Body of pancreas (tissue), 4 donors: ENCODE measurements around the gene SIRPA.

Experiments used
- CTCF ChIP-seq, 7 experiments: fragments of 450-650 bp in 4 of 7; fragments of 200-600 bp in 3 of 7; sonication (generic) in 3 of 7; IDR thresholded peaks; one replicate each; pipeline ENCODE4 v1.5.1; 2016 to 2019; ENCODE audit warnings: antibody characterized with exemption in 7 of 7
- POLR2A ChIP-seq, 3 donors: fragments of 450-650 bp; IDR thresholded peaks; one replicate each; pipeline ENCODE4 v1.6.1; 2016; ENCODE audit warnings: antibody characterized with exemption in 3 of 3, mild to moderate bottlenecking in 2 of 3

DNA sequence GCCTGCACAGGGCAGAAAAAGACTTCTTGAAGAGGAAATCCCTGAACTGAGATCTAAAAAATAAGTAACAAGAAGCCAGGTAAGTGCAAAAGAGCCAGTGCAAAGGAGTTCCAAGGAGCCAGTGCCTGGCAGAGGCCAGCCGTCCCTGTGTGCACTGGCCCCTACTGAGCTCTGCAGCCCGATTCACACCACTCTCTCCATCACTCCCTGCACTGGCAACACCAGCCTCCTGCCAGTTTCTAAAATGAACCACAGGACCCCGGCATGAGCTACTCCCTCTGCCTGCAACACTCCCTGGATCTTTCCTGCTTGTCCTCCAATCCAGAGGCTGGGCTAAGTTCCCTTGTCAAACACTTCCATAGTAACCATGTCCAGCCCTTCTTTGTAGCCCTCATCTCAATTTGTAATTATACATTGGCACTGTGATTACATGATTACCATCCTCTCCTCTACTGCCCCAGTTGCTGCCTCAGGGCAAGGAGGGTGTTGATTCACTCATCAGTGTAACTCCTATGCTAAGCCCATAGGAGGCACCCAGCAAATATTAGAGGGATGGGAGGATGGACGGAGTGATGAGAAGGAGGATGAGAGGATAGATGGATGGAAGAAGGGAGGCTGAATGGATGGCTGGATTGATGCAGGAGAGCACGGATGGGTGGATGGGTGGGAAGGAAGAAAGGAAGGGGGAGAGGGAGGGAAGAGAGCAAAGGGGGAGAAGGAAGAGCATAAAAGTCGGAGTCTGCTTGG is 49.3 kb downstream of the SIRPA start:
- no peak for TF ChIP-seq CTCF (IDR thresholded peaks at IDR 0.05)
- no peak for TF ChIP-seq POLR2A (IDR thresholded peaks at IDR 0.05)
